Measurements from ENCODE around the gene FREY1.

The FREY1 gene

GRCh38 chr11:45915446-45915845 is 8.4 kb upstream of the FREY1 start:
- Histone ChIP-seq H3K14ac (ENCODE audit: low read length) (no peak overlapping the region), H4K8ac (ENCODE audit: low read depth, low read length) (no peak overlapping the region), H3K79me2 (ENCODE audit: control insufficient read depth, insufficient read depth, low read length, poor library complexity) (no peaks in the 10 kb centered on the region), H2BK120ac (ENCODE audit: insufficient read depth, low read length, poor library complexity) (no peak overlapping the region), H2BK12ac (ENCODE audit: low read length) (no peak overlapping the region), H3K18ac (ENCODE audit: low read length) (no peak overlapping the region), H3K4me1 (ENCODE audit: control insufficient read depth in 1 of 2, insufficient read depth in 2 of 2, low read length in 2 of 2) (peaks cover 3 to 7% of the 10 kb centered on the region in 2 experiments), H3K36me3 (ENCODE audit: control insufficient read depth in 1 of 2, insufficient read depth in 2 of 2, low read length in 2 of 2) (peaks cover 39 to 41% of the 10 kb centered on the region in 2 experiments), H3K4ac (ENCODE audit: low read depth, low read length) (no peak overlapping the region), H3K23ac (ENCODE audit: low read length) (no peak overlapping the region), H3K4me3 (ENCODE audit: low read depth, low read length) (no peak overlapping the region), H4K12ac (ENCODE audit: low read depth, low read length) (no peak overlapping the region), H3K9ac (ENCODE audit: low read length) (no peak overlapping the region), H3K79me1 (ENCODE audit: low read length) (peaks cover 10% of the 10 kb centered on the region), H2BK5ac (ENCODE audit: low read depth, low read length, poor library complexity) (no peak overlapping the region), H4K91ac (ENCODE audit: low read depth, low read length) (no peak overlapping the region), H3K27me3 (ENCODE audit: insufficient read depth, low read length) (no peaks in the 10 kb centered on the region), H2AK5ac (ENCODE audit: low read length) (no peak overlapping the region), H3K4me2 (ENCODE audit: low read length) (no peak overlapping the region), H2AFZ (ENCODE audit: insufficient read depth, low read length, poor library complexity) (no peak overlapping the region), H3K27ac (ENCODE audit: low read depth, low read length) (no peak overlapping the region), H3K9me3 (ENCODE audit: insufficient read depth, low read depth, low read length) (peaks cover 1% of the 10 kb centered on the region)
- whole genome bisulfite sequencing (ENCODE audit: extremely low coverage, insufficient coverage, insufficient read length): no CpG with 5 or more reads among the region's 13 CpGs
- DNase-seq: no peak

- Histone ChIP-seq H3K23ac (ENCODE audit: low read length) (no peak overlapping the region), H3K79me2 (ENCODE audit: control insufficient read depth, insufficient read depth, low read length, poor library complexity) (no peaks in the 10 kb centered on the region), H3K27me3 (ENCODE audit: insufficient read depth, low read length) (no peaks in the 10 kb centered on the region), H4K8ac (ENCODE audit: low read depth, low read length) (no peak overlapping the region), H3K9ac (ENCODE audit: low read length) (no peak overlapping the region), H3K36me3 (ENCODE audit: control insufficient read depth in 1 of 2, insufficient read depth in 2 of 2, low read length in 2 of 2) (peaks cover 52 to 53% of the 10 kb centered on the region in 2 experiments), H2AK5ac (ENCODE audit: low read length) (no peak overlapping the region), H2AFZ (ENCODE audit: insufficient read depth, low read length, poor library complexity) (no peak overlapping the region), H3K18ac (ENCODE audit: low read length) (no peak overlapping the region), H2BK12ac (ENCODE audit: low read length) (no peak overlapping the region), H3K4me1 (ENCODE audit: control insufficient read depth in 1 of 2, insufficient read depth in 2 of 2, low read length in 2 of 2) (peaks cover 3 to 7% of the 10 kb centered on the region in 2 experiments), H3K4me2 (ENCODE audit: low read length) (no peak overlapping the region), H4K91ac (ENCODE audit: low read depth, low read length) (no peak overlapping the region), H4K12ac (ENCODE audit: low read depth, low read length) (no peak overlapping the region), H3K79me1 (ENCODE audit: low read length) (peaks cover 10% of the 10 kb centered on the region), H3K27ac (ENCODE audit: low read depth, low read length) (no peak overlapping the region), H3K14ac (ENCODE audit: low read length) (no peak overlapping the region), H3K4me3 (ENCODE audit: low read depth, low read length) (no peak overlapping the region), H2BK120ac (ENCODE audit: insufficient read depth, low read length, poor library complexity) (no peak overlapping the region), H3K4ac (ENCODE audit: low read depth, low read length) (no peak overlapping the region), H3K9me3 (ENCODE audit: insufficient read depth, low read depth, low read length) (peaks cover 1% of the 10 kb centered on the region), H2BK5ac (ENCODE audit: low read depth, low read length, poor library complexity) (no peak overlapping the region)
- WGBS (ENCODE audit: extremely low coverage, insufficient coverage, insufficient read length): no CpG with 5 or more reads among the region's 22 CpGs
- no peak for DNase-seq
These were observed 7.0 kb upstream of the FREY1 start for GRCh38 chr11:45913942-45914635.

- Histone ChIP-seq H2BK120ac (ENCODE audit: insufficient read depth, low read length, poor library complexity) (no peak overlapping the region), H3K27me3 (ENCODE audit: insufficient read depth, low read length) (no peaks in the 10 kb centered on the region), H2BK12ac (ENCODE audit: low read length) (no peak overlapping the region), H3K4ac (ENCODE audit: low read depth, low read length) (no peak overlapping the region), H3K27ac (ENCODE audit: low read depth, low read length) (no peak overlapping the region), H4K8ac (ENCODE audit: low read depth, low read length) (no peak overlapping the region), H4K12ac (ENCODE audit: low read depth, low read length) (no peak overlapping the region), H3K79me1 (ENCODE audit: low read length) (peaks cover 10% of the 10 kb centered on the region), H3K36me3 (ENCODE audit: control insufficient read depth in 1 of 2, insufficient read depth in 2 of 2, low read length in 2 of 2) (peaks cover 52 to 55% of the 10 kb centered on the region in 2 experiments), H3K4me1 (ENCODE audit: control insufficient read depth in 1 of 2, insufficient read depth in 2 of 2, low read length in 2 of 2) (peaks cover 3 to 7% of the 10 kb centered on the region in 2 experiments), H3K14ac (ENCODE audit: low read length) (no peak overlapping the region), H4K91ac (ENCODE audit: low read depth, low read length) (no peak overlapping the region), H3K23ac (ENCODE audit: low read length) (no peak overlapping the region), H2BK5ac (ENCODE audit: low read depth, low read length, poor library complexity) (no peak overlapping the region), H2AK5ac (ENCODE audit: low read length) (no peak overlapping the region), H3K79me2 (ENCODE audit: control insufficient read depth, insufficient read depth, low read length, poor library complexity) (no peaks in the 10 kb centered on the region), H3K4me2 (ENCODE audit: low read length) (no peak overlapping the region), H3K9me3 (ENCODE audit: insufficient read depth, low read depth, low read length) (peaks cover 1% of the 10 kb centered on the region), H3K9ac (ENCODE audit: low read length) (no peak overlapping the region), H3K18ac (ENCODE audit: low read length) (no peak overlapping the region), H3K4me3 (ENCODE audit: low read depth, low read length) (no peak overlapping the region), H2AFZ (ENCODE audit: insufficient read depth, low read length, poor library complexity) (no peak overlapping the region)
- no peak for DNase-seq
- WGBS (ENCODE audit: extremely low coverage, insufficient coverage, insufficient read length): no CpG with 5 or more reads among the region's 19 CpGs
These were observed 6.4 kb upstream of the FREY1 start for GRCh38 chr11:45913514-45913913.

- H2AFZ ChIP-seq (ENCODE audit: insufficient read depth, low read length, poor library complexity): no peak overlapping the region
- no peak overlapping the region for H3K4me3 ChIP-seq (ENCODE audit: low read depth, low read length)
These were observed 3.6 kb upstream of the FREY1 start for GRCh38 chr11:45910623-45911022.

More at GRCh38 chr11:45910623-45911022, 3.6 kb upstream of the FREY1 start:
- Histone ChIP-seq H4K12ac (ENCODE audit: low read depth, low read length) (no peak overlapping the region), H3K18ac (ENCODE audit: low read length) (no peak overlapping the region), H3K36me3 (ENCODE audit: control insufficient read depth in 1 of 2, insufficient read depth in 2 of 2, low read length in 2 of 2) (peaks cover 52 to 55% of the 10 kb centered on the region in 2 experiments), H3K9me3 (ENCODE audit: insufficient read depth, low read depth, low read length) (peaks cover 1% of the 10 kb centered on the region), H2AK5ac (ENCODE audit: low read length) (no peak overlapping the region), H2BK12ac (ENCODE audit: low read length) (no peak overlapping the region), H3K9ac (ENCODE audit: low read length) (no peak overlapping the region), H3K79me2 (ENCODE audit: control insufficient read depth, insufficient read depth, low read length, poor library complexity) (no peaks in the 10 kb centered on the region), H3K79me1 (ENCODE audit: low read length) (peaks cover 5% of the 10 kb centered on the region), H3K4me1 (ENCODE audit: control insufficient read depth in 1 of 2, insufficient read depth in 2 of 2, low read length in 2 of 2) (peaks cover 15 to 16% of the 10 kb centered on the region in 2 experiments), H3K27ac (ENCODE audit: low read depth, low read length) (no peak overlapping the region), H2BK120ac (ENCODE audit: insufficient read depth, low read length, poor library complexity) (no peak overlapping the region), H3K4me2 (ENCODE audit: low read length) (no peak overlapping the region), H3K27me3 (ENCODE audit: insufficient read depth, low read length) (no peaks in the 10 kb centered on the region), H4K8ac (ENCODE audit: low read depth, low read length) (no peak overlapping the region), H3K4ac (ENCODE audit: low read depth, low read length) (no peak overlapping the region), H3K14ac (ENCODE audit: low read length) (no peak overlapping the region), H2BK5ac (ENCODE audit: low read depth, low read length, poor library complexity) (no peak overlapping the region), H4K91ac (ENCODE audit: low read depth, low read length) (no peak overlapping the region), H3K23ac (ENCODE audit: low read length) (no peak overlapping the region)
- no peak for DNase-seq
- WGBS (ENCODE audit: extremely low coverage, insufficient coverage, insufficient read length): no CpG with 5 or more reads among the region's 9 CpGs
